ENCODE results near the gene NXN. TPM values are rescaled to one million over a fixed set of nuclear protein-coding genes. Genes with fewer than 3 reads are reported as not detected.
"Not testable (repeated sequence)": the region's sequence is repeated elsewhere in the genome, so short reads cannot be mapped to it uniquely, and the experiment has no call there.

Gene NXN
- total and polyA plus RNA-seq, 2 experiments from 2014 or later: 8.0 to 41.9 TPM

DNA sequence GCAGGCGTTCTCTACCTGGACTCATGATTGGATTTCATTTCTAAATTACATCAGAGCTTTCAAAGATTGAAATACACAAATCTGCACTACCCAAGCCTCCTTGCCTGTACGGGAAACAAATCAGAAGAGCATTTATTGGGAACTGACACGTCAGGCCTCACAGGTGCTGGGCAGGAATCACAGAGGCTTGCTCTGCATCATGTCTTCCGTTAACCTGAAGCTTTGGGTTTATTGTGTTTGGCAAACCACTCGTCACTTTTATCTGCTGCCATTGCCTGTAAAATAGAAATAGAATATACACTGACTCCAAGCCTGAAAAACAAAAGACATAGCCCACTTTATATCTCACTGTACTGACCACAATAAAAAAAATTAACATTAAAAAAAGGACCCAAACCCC lies 219.6 kb downstream of the NXN start:
- no peak overlapping the region for H3K27ac ChIP-seq
- no peak overlapping the region for H3K4me2 ChIP-seq (ENCODE audit: unreplicated experiment)
- no peaks in the 10 kb centered on the region for H4K20me1 ChIP-seq (ENCODE audit: insufficient read depth)
- H3K9me3 ChIP-seq (ENCODE audit: low read depth): no peaks in the 10 kb centered on the region
- DNase-seq: no peak
- no peak overlapping the region for H3K9ac ChIP-seq
- H3K9me2 ChIP-seq (ENCODE audit: insufficient read depth): no peaks in the 10 kb centered on the region
- TF ChIP-seq EZH2 (IDR thresholded peaks at IDR 0.05; ENCODE audit: insufficient read depth, poor library complexity, severe bottlenecking) (no peak), EZH2phosphoT487 (IDR thresholded peaks at IDR 0.05; ENCODE audit: insufficient read depth, low read depth) (no peak)
- H3K4me1 ChIP-seq (ENCODE audit: insufficient read depth): no peaks in the 10 kb centered on the region
- peaks cover 26% of the 10 kb centered on the region; the same call in 1 of the 2 replicates for H3K36me3 ChIP-seq (ENCODE audit: low read depth)
- peaks cover 1% of the 10 kb centered on the region; the same call in 1 of the 2 replicates for H3F3A ChIP-seq (ENCODE audit: insufficient read depth)
- no peaks in the 10 kb centered on the region for H3K27me3 ChIP-seq (replicated peaks; ENCODE audit: insufficient read depth)
- WGBS, 2 experiments (ENCODE audit: low coverage in 1 of 2, low lambda C conversion rate in 2 of 2, missing lambda C conversion rate in 2 of 2): 95 to 99% methylated on average over 5 of the region's 5 CpGs
- H3K79me2 ChIP-seq (ENCODE audit: insufficient read depth): no peaks in the 10 kb centered on the region
- H2AFZ ChIP-seq: no peak overlapping the region
- H3K4me3 ChIP-seq: no peak overlapping the region
- in situ Hi-C loops (cut with MboI): no loop called here

- H3K9ac ChIP-seq; H3K4me2 ChIP-seq (ENCODE audit: unreplicated experiment); H2AFZ ChIP-seq; DNase-seq; in situ Hi-C loops (cut with MboI); H4K20me1 ChIP-seq (ENCODE audit: insufficient read depth); H3K9me3 ChIP-seq (ENCODE audit: low read depth); H3K27me3 ChIP-seq (replicated peaks; ENCODE audit: insufficient read depth); H3K4me1 ChIP-seq (ENCODE audit: insufficient read depth); H3K79me2 ChIP-seq (ENCODE audit: insufficient read depth); H3K27ac ChIP-seq; H3K4me3 ChIP-seq; H3K9me2 ChIP-seq (ENCODE audit: insufficient read depth): not testable (repeated sequence)
- Histone ChIP-seq H3F3A (ENCODE audit: insufficient read depth) (peaks cover 15% of the 10 kb centered on the region), H3K36me3 (ENCODE audit: low read depth) (peaks cover 16% of the 10 kb centered on the region; the same call in 1 of the 2 replicates)
- WGBS, 2 experiments (ENCODE audit: low coverage in 1 of 2, low lambda C conversion rate in 2 of 2, missing lambda C conversion rate in 2 of 2): 81 to 83% methylated on average over 15 of the region's 15 CpGs
Observed at GRCh38 chr17:756010-756567, 223.5 kb downstream of the NXN start.

DNA sequence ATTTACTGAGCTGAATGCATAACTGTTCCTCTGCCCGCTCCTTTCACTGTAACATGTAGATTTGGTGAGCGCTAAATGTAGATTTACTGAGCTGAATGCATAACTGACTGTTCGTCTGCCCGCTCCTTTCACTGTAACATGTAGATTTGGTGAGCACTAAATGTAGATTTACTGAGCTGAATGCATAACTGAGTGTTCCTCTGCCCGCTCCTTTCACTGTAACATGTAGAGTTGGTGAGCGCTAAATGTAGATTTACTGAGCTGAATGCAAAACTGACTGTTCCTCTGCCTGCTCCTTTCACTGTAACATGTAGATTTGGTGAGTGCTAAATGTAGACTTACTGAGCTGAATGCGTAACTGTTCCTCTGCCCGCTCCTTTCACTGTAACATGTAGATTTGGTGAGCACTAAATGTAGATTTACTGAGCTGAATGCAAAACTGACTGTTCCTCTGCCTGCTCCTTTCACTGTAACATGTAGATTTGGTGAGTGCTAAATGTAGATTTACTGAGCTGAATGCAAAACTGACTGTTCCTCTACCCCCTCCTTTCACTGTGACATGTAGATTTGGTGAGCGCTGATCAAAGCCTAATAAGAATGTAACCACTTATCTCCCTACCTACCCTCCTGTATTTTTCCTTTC lies 224.1 kb downstream of the NXN start:
- DNase-seq; H3K9me2 ChIP-seq (ENCODE audit: insufficient read depth); H3K4me1 ChIP-seq (ENCODE audit: insufficient read depth); H3K27ac ChIP-seq; H3K9ac ChIP-seq; H4K20me1 ChIP-seq (ENCODE audit: insufficient read depth); H3K9me3 ChIP-seq (ENCODE audit: low read depth); in situ Hi-C loops (cut with MboI); H3K27me3 ChIP-seq (replicated peaks; ENCODE audit: insufficient read depth); H3K4me2 ChIP-seq (ENCODE audit: unreplicated experiment); H2AFZ ChIP-seq; H3K4me3 ChIP-seq: not testable (repeated sequence)
- peaks cover 16% of the 10 kb centered on the region; the same call in 1 of the 2 replicates for H3K36me3 ChIP-seq (ENCODE audit: low read depth)
- H3F3A ChIP-seq (ENCODE audit: insufficient read depth): peaks cover 15% of the 10 kb centered on the region
- 98% methylated on average over 9 of the region's 9 CpGs for WGBS, 2 experiments (ENCODE audit: low coverage in 1 of 2, low lambda C conversion rate in 2 of 2, missing lambda C conversion rate in 2 of 2)
- H3K79me2 ChIP-seq (ENCODE audit: insufficient read depth): peaks cover 14% of the 10 kb centered on the region

- in situ Hi-C loops (cut with MboI): no loop called here
- no peaks in the 10 kb centered on the region for H3K36me3 ChIP-seq (ENCODE audit: low read depth)
- H4K20me1 ChIP-seq (ENCODE audit: insufficient read depth): no peaks in the 10 kb centered on the region
- H3K4me3 ChIP-seq: no peak overlapping the region
- H2AFZ ChIP-seq: no peak overlapping the region; the same call in 1 of the 2 replicates
- no peak for DNase-seq
- no peaks in the 10 kb centered on the region for H3K9me2 ChIP-seq (ENCODE audit: insufficient read depth)
- peaks cover 11% of the 10 kb centered on the region; the same call in 1 of the 2 replicates for H3K4me1 ChIP-seq (ENCODE audit: insufficient read depth)
- peaks cover 15% of the 10 kb centered on the region for H3F3A ChIP-seq (ENCODE audit: insufficient read depth)
- no peaks in the 10 kb centered on the region for H3K9me3 ChIP-seq (ENCODE audit: low read depth)
- H3K27me3 ChIP-seq (replicated peaks; ENCODE audit: insufficient read depth): no peaks in the 10 kb centered on the region
- H3K27ac ChIP-seq: no peak overlapping the region
- peaks cover 31% of the 10 kb centered on the region for H3K79me2 ChIP-seq (ENCODE audit: insufficient read depth)
- H3K9ac ChIP-seq: no peak overlapping the region
- no peak overlapping the region for H3K4me2 ChIP-seq (ENCODE audit: unreplicated experiment)
- WGBS, 2 experiments (ENCODE audit: low coverage in 1 of 2, low lambda C conversion rate in 2 of 2, missing lambda C conversion rate in 2 of 2): 44 to 54% methylated on average over 11 to 13 of the region's 13 CpGs
- no peak for TF ChIP-seq EZH2phosphoT487 (IDR thresholded peaks at IDR 0.05; ENCODE audit: insufficient read depth, low read depth)
- no peak for TF ChIP-seq EZH2 (IDR thresholded peaks at IDR 0.05; ENCODE audit: insufficient read depth, poor library complexity, severe bottlenecking)
Observed at GRCh38 chr17:753418-753817, 226.2 kb downstream of the NXN start.

Data from GM23248 (cell line).